Prostate gland (tissue), 2 donors: Measurements from ENCODE around the gene ACYP2.

Experiments
- CTCF ChIP-seq, 4 experiments: fragments of 200-600 bp in 2 of 4; fragments of 450-650 bp in 2 of 4; sonication (generic) in 2 of 4; IDR thresholded peaks; 1 replicate in 3 of 4; 2 replicates in 1 of 4; pipeline ENCODE4 v1.5.1; 2016 to 2019; ENCODE audit warnings: antibody characterized with exemption in 4 of 4, mild to moderate bottlenecking in 2 of 4, moderate library complexity in 2 of 4
- POLR2A ChIP-seq: fragments of 450-650 bp; IDR thresholded peaks from one replicate; pipeline ENCODE4 v1.6.1; 2016; ENCODE audit warnings: antibody characterized with exemption, mild to moderate bottlenecking

GRCh38 chr2:54206596-54206995 is 91.2 kb downstream of the ACYP2 start:
- no peak for TF ChIP-seq POLR2A
- peak in 3 of 4 experiments; percentile 49 to 55 (median 51) for TF ChIP-seq CTCF (IDR thresholded peaks at IDR 0.05)
